NCI-H1436 (cell line): ENCODE data around the gene HS2ST1.
A peak's percentile ranks its signal among the peaks of the same experiment; 100 is the strongest.

Experiments used
- DNase-seq: peaks from one replicate; lab custom pipeline; 2025; lab: John Stamatoyannopoulos, UW

The HS2ST1 gene

DNA sequence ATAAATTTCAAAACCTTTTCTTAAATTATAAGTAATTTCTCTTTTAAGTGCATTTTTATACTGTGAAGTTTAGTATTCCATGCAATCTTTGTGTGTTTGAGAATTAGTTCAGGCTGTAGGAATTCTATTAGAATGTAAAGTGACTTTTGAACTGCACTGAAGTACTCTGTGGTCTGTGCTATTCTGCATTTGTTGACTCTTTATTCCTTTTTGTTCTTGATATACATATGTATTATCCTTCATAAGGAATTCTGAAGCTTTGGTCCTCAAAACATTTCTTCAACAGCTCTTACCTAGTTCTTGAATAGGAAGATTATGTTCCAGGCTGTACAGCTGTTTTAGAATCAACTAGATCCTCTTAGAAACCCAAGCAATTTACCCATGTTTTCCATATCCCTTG lies 158.0 kb downstream of the HS2ST1 start:
- no peak for DNase-seq

DNA sequence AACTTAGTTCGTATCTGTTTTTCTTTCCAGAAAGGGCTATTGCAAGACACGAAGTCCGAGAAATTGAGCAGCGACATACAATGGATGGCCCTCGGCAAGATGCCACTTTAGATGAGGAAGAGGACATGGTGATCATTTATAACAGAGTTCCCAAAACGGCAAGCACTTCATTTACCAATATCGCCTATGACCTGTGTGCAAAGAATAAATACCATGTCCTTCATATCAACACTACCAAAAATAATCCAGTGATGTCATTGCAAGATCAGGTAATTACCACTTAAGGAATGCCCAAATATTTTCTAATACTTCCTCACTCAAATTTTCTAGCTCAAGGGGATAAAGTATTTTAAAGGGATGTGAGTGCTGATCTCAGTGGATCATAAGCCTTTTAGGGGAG lies 158.5 kb downstream of the HS2ST1 start:
- DNase-seq = no peak

GRCh38 chr1:87074001-87074795 lies 159.8 kb downstream of the HS2ST1 start:
- DNase-seq = no peak

DNA sequence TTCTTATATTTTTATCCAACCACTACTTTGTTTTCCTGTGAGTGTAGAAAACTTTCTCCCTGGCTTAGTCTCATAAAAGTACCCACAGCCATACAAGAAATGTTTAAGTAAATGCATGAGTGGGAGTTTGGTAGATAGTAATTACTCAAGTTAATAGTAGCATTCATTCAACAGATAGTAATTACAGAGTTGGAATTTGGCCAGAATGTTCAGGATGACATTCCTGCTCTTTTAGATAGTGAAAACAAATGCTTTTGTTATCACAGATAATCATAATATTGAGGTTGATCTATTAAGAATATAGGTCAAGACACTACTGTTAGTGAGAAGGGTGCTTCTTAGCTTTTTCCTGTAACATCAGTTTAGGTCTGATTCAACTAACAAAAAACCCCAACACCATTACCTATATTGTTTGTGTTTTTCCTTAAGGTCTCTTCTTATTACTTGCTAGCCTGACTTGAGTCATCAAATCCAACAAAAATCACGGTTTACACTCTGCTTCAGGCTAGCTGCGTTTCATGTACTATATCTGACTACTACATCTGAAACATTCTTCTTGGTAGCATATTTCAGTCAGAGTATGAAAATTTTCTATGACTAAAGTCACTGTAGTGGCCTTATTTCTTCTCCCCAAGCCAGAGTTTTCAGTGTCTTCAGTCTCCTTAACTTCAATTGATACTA lies 163.7 kb downstream of the HS2ST1 start:
- DNase-seq = no peak

GRCh38 chr1:87084244-87084836 lies 169.9 kb downstream of the HS2ST1 start:
- peak; percentile 18 for DNase-seq

- DNase-seq = no peak
These were observed 171.7 kb downstream of the HS2ST1 start for GRCh38 chr1:87086120-87086519.

DNA sequence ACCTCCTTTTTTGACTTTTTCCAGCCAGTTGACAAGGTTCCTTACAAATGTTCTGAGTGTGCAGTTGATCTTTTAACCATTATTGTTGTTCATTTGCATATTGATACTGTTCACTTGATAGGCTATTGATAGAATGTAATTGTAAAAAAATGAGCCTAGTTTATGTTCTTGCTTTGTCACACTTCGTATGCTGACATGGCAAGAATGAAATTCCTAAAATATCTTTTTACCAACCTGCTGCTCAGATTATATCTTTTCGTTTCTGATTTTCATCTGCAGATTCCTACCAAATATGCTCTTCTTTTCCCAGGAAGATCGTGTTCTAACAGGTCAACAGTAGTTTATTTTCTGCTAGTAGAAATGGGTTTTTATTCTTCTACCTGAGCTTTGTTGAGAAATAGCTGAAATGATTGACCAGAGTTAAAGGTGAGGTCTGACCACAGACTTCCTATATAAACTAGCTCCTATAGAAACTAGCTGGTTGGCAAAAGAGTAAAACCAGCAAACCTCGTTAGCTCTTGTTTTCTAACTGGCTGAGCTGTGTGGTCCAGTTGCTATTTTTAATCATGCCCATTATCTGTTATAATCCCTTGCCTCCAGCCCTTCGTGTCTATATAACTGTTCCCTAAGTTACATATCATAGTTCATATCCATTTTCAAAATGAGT lies 174.8 kb downstream of the HS2ST1 start:
- no peak for DNase-seq

- DNase-seq = no peak
These were observed 175.4 kb downstream of the HS2ST1 start for GRCh38 chr1:87089823-87090222.

DNA sequence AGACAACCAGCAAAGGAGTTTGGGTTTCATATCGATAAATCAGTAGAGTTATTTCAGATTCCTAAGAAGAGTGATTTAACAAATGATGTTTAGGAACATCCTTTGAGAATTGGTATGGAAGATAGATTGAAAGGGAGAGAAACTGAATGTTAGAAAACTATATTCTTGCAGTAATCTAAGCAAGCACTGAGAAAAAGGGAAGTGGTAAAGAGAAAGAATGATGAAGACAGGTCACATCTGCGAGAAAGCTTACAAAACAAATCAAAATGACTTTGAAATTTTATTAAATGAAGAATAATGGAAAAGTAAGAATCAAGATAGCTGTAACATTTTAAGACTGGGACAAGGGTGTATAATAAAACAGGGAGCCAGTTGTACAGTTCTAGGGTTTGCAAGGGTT lies 177.0 kb downstream of the HS2ST1 start:
- DNase-seq = no peak

- no peak for DNase-seq
These were observed 178.4 kb downstream of the HS2ST1 start for GRCh38 chr1:87092846-87093245.

- DNase-seq = no peak
These were observed 178.9 kb downstream of the HS2ST1 start for GRCh38 chr1:87093286-87093685.

- DNase-seq = no peak
These were observed 179.8 kb downstream of the HS2ST1 start for GRCh38 chr1:87094238-87094637.

- DNase-seq = no peak
These were observed 185.8 kb downstream of the HS2ST1 start for GRCh38 chr1:87100271-87100670.

GRCh38 chr1:87103074-87103473 lies 188.6 kb downstream of the HS2ST1 start:
- no peak for DNase-seq

DNA sequence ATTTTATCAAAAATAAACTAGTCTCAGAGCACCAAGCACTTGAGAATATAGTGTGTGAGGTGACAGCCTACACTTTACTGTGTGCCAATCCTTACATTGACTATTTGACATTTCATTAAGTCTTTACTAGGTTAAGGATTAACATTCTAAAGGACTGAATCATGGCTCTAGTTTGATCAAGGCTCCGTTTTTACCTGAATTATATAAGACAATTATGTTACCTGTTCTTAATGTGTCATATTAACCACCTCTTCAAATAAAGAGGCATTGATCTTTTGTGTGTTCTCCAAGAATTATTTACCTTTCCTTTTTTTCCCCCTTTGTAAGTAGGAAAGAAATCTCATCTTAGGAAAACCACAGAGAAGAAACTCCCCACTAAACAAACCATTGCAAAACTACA lies 189.7 kb downstream of the HS2ST1 start:
- DNase-seq = no peak

GRCh38 chr1:87104945-87105344 lies 190.5 kb downstream of the HS2ST1 start:
- no peak for DNase-seq

DNA sequence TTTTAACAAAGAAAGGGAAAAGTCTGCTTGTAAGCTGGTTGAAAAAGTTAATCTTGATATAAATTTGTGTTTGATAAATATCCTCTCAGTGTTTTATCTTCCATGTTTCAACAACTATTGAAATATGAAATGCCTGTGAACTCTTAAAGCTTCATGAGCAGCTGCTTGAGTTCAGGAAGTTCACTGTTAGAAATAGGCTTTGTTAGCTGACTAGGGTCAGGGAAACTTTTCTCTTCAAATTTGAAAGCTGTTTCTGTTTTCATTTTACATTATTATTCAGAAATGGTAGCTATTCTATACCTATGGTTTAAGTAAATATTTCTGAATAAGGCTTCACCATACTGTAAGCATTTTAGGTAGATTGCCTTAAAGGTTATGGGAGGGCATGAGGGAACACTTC lies 191.7 kb downstream of the HS2ST1 start:
- no peak for DNase-seq

GRCh38 chr1:87106867-87107266 lies 192.4 kb downstream of the HS2ST1 start:
- DNase-seq = no peak

- DNase-seq = no peak
These were observed 193.8 kb downstream of the HS2ST1 start for GRCh38 chr1:87108228-87108627.

DNA sequence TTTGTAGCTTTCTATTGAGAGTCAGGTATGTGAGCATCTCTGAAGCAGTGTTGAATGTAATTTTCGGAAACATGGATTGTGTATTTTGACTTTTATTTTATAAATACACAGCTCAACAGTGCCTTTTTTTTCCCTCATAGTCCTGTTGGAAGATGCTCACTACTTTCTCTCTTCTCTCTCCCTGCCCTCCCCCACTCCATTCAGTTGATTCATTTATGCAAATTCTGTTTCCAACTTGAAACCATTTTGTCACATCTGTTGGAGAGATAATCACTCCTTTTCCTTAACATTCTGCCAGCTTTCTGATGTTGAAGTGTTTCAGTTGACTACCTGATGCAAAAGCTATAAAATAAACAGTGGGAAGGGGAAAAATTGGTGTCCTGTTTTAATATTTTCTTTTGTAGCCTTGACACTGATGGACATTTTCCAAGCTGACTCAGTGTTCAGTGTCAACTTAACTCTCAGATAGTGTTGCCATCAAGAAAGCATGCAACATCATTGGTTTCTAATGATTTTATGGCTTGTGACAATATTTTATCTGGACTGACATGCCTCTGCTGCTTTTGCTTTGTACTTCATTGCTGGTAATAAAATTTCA lies 194.5 kb downstream of the HS2ST1 start:
- no peak for DNase-seq

DNA sequence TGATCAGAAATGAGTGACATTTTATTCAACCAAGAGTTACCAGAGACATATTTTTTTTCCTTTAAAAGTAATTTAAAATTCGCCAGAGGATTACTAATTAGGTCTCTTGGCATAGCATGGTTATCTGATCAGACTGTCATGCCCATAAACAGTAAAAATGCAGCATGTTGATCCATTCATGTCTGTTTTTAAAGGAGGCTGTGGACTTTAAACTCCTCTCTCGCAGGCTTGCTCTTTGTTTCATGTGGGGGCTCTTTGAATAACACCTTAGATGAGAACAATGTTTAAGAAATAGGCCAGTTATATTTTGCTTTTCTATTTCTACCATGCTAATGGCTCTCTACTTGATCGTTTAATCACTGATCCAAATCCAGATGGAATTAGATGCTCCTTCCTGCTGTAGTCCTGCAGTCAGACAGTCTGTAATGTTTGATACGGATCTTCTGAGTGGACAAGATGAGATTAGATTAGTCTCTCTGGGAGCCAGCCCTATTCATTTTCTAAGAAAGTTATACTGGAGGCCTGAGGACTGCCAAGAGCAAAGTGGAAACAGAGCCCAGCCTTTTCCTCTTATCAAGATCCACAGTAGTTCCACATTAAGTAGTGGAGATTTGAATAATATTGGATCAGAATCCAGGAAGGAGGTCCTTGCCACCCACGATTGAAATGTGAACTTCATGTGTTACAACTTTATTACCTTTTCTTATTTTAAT lies 197.4 kb downstream of the HS2ST1 start:
- no peak for DNase-seq

GRCh38 chr1:87113313-87113712 lies 198.9 kb downstream of the HS2ST1 start:
- DNase-seq = no peak
